Activated CD4-positive, alpha-beta T cell treated with anti-CD3 and anti-CD28 coated beads for 1 hour (primary cell): ENCODE measurements around the gene LTBP2.

ENCODE experiments used
- DNase-seq: peaks from one replicate; pipeline ENCODE4 v3.0.0-alpha.2; 2020

Gene LTBP2

GRCh38 chr14:74522740-74523139 is 89.3 kb downstream of the LTBP2 start:
- DNase-seq, result no peak

- no peak for DNase-seq
Measured at GRCh38 chr14:74521756-74522155, 90.3 kb downstream of the LTBP2 start.

- no peak for DNase-seq
Measured at GRCh38 chr14:74519316-74520074, 92.5 kb downstream of the LTBP2 start.

- no peak for DNase-seq
Measured at GRCh38 chr14:74518221-74518620, 93.8 kb downstream of the LTBP2 start.

- DNase-seq, result no peak
Measured at GRCh38 chr14:74517731-74518130, 94.3 kb downstream of the LTBP2 start.

- no peak for DNase-seq
Measured at GRCh38 chr14:74516451-74517160, 95.4 kb downstream of the LTBP2 start.

GRCh38 chr14:74515891-74516412 is 96.1 kb downstream of the LTBP2 start:
- no peak for DNase-seq

- no peak for DNase-seq
Measured at GRCh38 chr14:74514471-74514941, 97.5 kb downstream of the LTBP2 start.

- no peak for DNase-seq
Measured at GRCh38 chr14:74511966-74512830, 99.8 kb downstream of the LTBP2 start.

- no peak for DNase-seq
Measured at GRCh38 chr14:74510959-74511409, 101.1 kb downstream of the LTBP2 start.

GRCh38 chr14:74510223-74510931 is 101.7 kb downstream of the LTBP2 start:
- DNase-seq, result no peak

- no peak for DNase-seq
Measured at GRCh38 chr14:74509587-74510222, 102.3 kb downstream of the LTBP2 start.

GRCh38 chr14:74508844-74509428 is 103.1 kb downstream of the LTBP2 start:
- no peak for DNase-seq

GRCh38 chr14:74508292-74508731 is 103.7 kb downstream of the LTBP2 start:
- no peak for DNase-seq

- DNase-seq, result no peak
Measured at GRCh38 chr14:74507840-74508239, 104.2 kb downstream of the LTBP2 start.

GRCh38 chr14:74507085-74507484 is 105.0 kb downstream of the LTBP2 start:
- DNase-seq, result no peak

- no peak for DNase-seq
Measured at GRCh38 chr14:74506411-74506851, 105.6 kb downstream of the LTBP2 start.

- no peak for DNase-seq
Measured at GRCh38 chr14:74505831-74506230, 106.2 kb downstream of the LTBP2 start.

GRCh38 chr14:74504874-74505720 is 106.9 kb downstream of the LTBP2 start:
- no peak for DNase-seq

- DNase-seq, result no peak
Measured at GRCh38 chr14:74504412-74504811, 107.6 kb downstream of the LTBP2 start.
